Peyer's patch (tissue), 4 donors: ENCODE data around the gene FAM180A.
"Not testable (repeated sequence)": the region's sequence is repeated elsewhere in the genome, so short reads cannot be mapped to it uniquely, and the experiment has no call there.

Experiments used
- CTCF ChIP-seq, 6 experiments: fragments of 450-650 bp in 4 of 6; fragments of 200-600 bp in 2 of 6; sonication (generic) in 1 of 6; IDR thresholded peaks; one replicate each; pipeline ENCODE4 v1.5.1; 2017 to 2019; ENCODE audit warnings: antibody characterized with exemption in 6 of 6, mild to moderate bottlenecking in 3 of 6, moderate library complexity in 1 of 6
- POLR2A ChIP-seq, 2 donors: fragments of 450-650 bp; IDR thresholded peaks; one replicate each; pipeline ENCODE4 v1.5.1; 2017; ENCODE audit warnings: antibody characterized with exemption in 2 of 2, mild to moderate bottlenecking in 2 of 2, moderate library complexity in 2 of 2

- TF ChIP-seq CTCF, POLR2A (IDR thresholded peaks at IDR 0.05): not testable (repeated sequence)
Observed at GRCh38 chr7:135692606-135693005, 56.0 kb downstream of the FAM180A start.
